ENCODE results near the gene HORMAD2.

GRCh38 chr22:30187529-30188407, 107.5 kb downstream of the HORMAD2 start:
- TF ChIP-seq ATF2 (CRISPR knock-in tag; IDR thresholded peaks at IDR 0.05; ENCODE audit: borderline replicate concordance, low read depth) (no peak), E2F4 (CRISPR knock-in tag; IDR thresholded peaks at IDR 0.05; ENCODE audit: borderline replicate concordance, low read depth) (no peak), CTCF (IDR thresholded peaks at IDR 0.05) (no peak), CREM (CRISPR knock-in tag; IDR thresholded peaks at IDR 0.05) (no peak), EMX1 (CRISPR knock-in tag; IDR thresholded peaks at IDR 0.05) (no peak), ELF4 (CRISPR knock-in tag; IDR thresholded peaks at IDR 0.05; ENCODE audit: low read depth) (no peak), SP1 (CRISPR knock-in tag; conservative IDR thresholded peaks at IDR 0.05) (no peak)
